Glomerular endothelial cell (primary cell): Measurements from ENCODE around the gene VIP. TPM values are rescaled to one million over a fixed set of nuclear protein-coding genes. Genes with fewer than 3 reads are reported as not detected.
"Not testable (repeated sequence)": the region's sequence is repeated elsewhere in the genome, so short reads cannot be mapped to it uniquely, and the experiment has no call there.

Experiments used
- DNase-seq: peaks from one replicate; pipeline ENCODE4 v3.0.0-alpha.2; 2011; ENCODE audit warnings: low read depth, low spot score; ENCODE audit errors: extremely low read depth
- total RNA-seq: library from RNA; depleted of rRNA; stranded (reverse); fragments of >200 nt; gene quantifications from 2 replicates; pipeline ENCODE4 v1.2.3, GENCODE V29; 2015

The VIP gene
- total RNA-seq, result 2.0 and 2.7 TPM in 2 replicates

DNA sequence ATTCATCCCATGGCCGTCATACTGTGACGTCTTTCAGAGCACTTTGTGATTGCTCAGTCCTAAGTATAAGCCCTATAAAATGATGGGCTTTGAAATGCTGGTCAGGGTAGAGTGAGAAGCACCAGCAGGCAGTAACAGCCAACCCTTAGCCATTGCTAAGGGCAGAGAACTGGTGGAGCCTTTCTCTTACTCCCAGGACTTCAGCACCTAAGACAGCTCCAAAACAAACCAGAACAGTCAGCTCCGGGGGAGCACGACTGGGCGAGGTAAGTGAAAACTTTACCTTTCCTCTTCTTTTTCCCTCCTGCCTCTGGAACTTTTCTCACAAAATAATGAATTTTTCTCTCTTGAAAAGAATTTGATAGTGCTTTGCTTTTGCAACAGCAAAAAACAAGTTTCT is at the start of gene VIP:
TSS of gene VIP (plus strand) at position 104 of the 400 bp plus-strand sequence. CDS start 1,381 bp downstream, outside the sequence.
- DNase-seq, result no peak

DNA sequence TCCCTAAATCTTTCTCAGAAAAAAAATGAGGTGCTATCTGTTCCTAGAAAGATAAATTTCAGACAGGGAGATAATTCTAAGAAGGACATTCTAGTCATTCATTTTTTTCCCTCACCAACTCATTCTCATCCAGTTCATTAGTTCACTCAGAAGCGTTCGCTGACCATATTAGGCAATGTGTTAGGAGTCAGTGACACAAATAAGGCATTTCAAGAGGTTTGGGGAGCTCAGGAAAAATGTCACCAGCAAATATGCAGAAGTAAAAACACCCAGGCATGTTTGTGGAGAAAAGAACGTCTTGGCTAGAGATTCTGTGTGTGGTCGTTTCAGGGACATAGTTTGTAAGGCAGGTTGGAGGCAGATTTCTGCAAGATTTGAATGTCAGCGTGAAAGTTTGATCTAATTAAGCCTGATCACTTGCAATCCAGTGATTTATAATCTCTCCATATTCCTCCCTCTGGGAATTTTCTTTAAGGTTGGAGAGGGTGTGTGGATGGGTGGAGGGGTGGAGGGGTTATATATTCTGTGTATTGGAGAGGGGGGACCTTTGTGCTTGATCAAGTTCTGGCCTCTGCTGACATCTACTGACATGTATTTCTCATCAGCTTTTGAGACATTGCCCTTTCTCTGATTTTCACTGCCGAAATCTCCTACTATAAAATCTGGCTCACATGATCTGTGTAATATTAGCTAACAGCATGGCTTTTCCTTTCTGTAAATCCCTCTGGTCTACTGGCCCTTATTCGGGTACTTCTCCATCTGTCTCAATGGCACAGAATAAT is 49.3 kb upstream of the VIP start:
- no peak for DNase-seq

DNA sequence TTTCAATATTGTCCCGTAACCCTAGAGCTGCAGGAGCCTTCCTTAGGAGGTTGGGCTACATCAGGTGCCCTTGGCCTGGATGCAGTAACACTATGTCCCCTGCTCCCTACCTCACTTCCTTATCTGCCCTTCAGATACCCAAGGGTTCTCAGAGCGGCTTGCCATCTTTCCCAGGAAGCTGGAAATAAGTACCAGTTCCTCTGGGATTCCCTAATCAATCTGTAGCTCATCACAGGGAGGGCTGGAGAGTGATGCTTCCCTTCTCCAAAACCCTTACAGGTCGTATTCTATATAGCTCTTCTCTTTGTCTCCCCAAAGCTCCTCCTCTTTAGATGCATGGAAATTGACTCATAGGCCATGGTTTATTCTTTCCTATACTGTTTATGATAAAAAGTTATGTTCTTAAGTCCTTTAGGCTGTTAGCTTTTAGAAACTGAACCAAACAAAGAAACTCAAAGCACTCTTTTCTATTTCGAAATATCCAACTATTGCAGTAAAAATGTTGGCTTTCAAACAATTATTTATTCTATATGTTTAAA is 48.7 kb upstream of the VIP start:
- no peak for DNase-seq

DNA sequence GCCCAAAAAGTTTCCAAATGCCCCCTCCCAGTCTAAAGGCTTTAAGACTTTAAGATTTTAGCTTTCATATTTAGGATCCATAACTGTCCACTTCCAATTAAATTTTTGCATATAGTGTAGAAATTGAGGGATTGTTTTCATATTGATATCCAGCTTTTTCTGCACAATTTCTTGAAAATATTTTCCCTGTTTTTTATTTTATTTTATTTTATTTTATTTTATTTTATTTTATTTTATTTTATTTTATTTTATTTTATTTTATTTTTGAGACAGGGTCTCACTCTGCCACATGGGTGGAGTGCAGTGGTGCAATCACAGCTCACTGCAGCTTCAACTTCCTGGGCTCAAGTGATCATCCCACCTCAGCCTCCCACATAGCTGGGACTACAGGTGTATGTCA is 46.8 kb upstream of the VIP start:
- not testable (repeated sequence) for DNase-seq

DNA sequence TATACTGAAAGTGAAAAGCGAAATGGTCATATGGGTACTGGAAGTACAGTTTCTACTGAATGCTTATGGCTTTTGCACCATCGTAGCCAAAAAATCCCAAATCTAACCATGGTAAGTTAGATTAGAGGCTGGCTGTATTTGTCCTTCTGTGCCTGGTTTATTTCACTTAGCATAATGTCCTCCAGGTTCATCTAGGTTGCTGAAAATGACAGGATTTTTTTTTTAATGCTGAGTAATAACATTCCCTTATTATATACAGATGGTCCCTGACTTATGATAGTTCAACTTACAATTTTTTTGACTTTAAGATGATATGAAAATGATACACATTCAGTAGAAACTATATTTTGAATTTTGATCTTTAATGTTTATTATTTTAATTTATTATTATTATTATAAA is 45.3 kb upstream of the VIP start:
- no peak for DNase-seq

DNA sequence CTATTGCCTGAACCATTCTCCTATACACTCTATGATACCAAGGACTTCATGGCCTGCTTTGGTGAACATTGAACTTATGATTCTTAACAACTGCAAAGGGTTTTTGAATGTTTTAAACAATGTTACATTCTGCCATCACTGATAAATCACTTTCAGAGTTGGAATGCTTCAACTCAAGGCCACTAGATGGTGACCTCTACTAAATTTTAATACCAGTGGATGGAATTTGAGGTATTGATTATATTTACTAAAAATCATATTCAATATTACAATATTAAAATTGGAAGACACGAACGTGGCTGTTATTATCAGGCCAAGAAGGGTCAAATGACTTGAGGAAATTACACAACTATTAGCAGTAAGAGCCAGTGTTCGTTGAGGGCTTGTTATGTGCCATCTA is 34.3 kb upstream of the VIP start:
- no peak for DNase-seq

DNA sequence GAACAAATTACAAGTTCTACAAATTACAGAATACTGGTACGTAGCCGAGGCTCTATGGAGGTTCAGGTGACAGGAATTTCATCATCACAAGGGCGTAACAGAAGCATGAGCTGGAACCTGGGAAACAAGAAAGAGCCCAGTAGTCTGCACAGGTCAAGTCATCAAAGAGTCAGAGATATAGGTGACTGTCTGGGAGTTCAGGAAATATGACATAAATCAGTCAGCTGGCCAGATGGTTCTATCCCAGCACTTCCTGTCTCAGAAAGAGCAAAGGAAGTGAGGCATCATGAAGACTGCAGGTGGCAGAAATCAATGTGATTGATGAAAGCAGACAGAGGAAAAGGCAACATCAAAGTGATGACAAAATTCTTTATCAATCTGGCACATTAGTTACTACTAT is 29.6 kb upstream of the VIP start:
- DNase-seq, result no peak

DNA sequence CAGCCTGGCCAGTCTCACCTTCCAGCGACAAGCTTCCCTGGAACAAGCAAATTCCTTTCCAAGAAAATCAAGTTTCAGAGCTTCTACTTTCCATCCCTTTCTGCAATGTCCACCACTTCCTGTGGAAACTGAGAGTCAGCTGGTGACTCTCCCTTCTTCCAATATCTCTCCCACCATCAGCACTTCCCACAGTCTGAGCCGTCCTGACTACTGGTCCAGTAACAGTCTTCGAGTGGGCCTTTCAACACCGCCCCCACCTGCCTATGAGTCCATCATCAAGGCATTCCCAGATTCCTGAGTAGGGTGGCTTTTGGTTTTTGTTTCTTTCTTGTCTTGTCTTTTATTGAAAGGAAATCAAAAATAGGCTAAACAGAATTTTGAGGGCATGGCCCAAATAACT is 28.6 kb upstream of the VIP start:
- DNase-seq, result no peak

DNA sequence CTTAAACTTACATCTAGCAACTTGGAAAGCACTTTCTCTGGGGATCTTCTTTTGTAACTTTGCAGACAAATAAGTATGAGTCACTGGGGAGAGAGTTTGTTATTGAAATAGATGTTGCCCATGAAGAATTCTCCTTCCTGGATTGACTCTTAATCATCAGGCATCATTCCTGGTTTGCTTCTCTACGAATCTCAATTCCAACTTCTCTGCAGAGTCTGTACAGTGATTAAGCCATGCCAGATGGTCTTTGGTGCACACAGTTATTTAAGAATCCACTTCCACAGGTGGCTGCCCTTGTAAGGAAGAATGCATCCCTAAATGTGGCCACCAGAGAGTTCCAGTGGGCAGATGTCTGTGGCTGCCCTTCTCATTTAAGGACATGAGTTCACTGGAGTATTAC is 27.2 kb upstream of the VIP start:
- no peak for DNase-seq

DNA sequence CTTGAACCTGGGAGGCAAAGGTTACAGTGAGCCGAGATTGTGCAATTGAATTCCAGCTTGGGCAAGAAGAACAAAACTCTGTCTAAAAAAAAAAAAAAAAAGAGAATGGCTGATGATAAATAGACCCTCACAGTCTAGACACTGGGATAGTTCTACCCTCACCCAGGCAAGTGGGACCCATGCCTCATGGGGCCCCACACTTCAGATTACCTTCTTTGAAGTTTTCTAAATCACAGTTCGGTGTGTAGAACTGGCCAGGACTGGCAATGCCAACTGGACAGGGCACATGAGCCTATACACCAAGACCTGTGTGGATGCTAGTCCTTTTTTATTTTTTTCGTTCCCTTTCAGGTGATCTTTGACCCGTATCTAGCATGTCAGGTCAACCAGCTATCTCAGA is 24.3 kb upstream of the VIP start:
- DNase-seq, result no peak

DNA sequence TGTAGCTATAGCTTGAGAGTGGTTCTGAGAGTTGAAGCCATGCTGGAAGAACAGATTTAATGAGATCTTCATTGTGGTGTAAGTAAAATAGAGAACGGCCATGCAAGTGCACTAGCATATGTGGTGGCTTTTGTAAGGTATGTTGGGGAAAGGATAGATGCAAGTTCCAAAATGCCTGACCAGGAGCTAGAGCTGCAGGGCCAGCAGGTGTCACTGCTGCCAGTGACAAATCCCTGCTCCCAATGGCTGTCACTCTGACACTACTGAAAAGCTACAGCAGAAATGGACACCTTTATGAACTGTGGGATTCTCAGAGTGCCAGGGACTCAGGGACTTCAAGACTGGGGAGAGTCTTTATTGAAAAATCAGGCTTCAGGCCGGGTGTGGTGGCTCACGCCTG is 23.1 kb upstream of the VIP start:
- no peak for DNase-seq

DNA sequence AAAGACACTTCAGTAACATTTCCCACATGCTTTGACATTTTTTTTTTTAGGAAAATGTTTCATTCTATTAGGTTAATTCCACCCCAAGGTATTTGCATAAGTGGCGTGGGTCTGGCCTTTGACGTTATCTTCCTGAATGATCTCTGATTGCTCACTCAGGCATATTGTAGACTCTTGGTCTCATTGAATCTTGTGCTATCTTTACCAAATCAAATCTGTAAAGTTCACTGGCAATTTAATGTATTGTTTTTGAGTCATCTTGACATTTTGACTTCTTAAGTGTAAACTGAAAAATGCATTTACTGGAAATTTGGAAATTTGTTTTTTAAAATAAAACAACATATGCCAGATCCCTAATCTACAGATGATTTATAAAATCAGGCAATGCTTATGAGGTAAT is 16.0 kb upstream of the VIP start:
- no peak for DNase-seq

DNA sequence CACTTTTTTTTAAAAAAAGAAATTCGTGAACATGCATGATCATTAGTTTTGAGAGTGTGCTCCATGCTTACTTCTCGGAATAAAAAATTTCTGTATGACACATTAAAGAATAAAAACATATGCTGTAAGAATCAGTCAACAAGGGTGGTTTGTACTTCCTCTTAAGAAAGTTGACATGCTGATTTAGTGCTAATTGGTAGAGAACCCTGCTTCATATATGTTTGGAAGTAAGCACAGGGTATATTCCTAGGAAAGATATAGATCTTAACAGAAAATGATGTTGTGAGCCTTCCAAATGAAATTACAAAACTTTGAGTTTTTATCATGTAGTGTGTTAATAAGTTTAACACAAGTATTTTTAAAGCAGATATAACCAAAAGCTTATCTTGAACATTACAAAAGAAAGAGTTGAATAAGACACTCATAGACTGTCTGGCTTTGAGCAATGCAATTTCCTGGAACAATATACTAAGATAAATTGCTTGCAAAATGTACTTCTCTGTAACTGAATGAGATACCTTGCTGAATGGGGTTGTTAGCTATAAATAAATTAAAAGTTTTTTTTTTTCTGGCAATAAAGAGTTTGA is 13.8 kb upstream of the VIP start:
- no peak for DNase-seq

DNA sequence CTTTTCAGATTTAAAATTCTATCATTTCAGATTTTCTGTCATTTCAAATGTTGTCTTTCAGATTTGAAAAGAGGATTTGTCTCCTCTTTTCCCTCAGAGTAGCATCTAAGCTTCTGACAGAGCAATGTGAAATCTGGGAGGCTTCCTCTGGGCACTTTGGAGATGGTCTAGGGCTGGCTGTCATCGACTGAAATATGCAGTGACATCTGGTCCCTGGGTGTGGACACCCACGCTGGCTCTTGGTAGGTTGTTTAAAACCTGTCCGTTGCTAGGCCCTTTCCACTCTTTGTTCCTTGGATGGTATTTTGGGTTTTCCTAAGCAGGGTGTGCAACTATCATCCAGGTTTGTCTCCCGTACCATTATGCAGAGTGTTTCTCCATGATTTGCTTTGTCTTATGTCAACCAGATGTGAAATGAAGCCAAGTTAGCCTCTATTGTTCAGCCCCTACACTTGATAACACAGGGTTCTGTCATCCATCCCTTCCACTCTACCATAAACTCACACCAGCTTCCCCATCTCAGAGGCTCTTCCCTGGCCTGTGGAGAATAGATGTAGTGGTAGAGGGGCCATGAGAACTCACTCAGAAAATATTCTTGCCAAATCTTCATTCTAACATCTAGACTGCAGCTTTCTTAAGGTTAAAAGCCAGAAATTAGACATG is 5.0 kb upstream of the VIP start:
- no peak for DNase-seq

DNA sequence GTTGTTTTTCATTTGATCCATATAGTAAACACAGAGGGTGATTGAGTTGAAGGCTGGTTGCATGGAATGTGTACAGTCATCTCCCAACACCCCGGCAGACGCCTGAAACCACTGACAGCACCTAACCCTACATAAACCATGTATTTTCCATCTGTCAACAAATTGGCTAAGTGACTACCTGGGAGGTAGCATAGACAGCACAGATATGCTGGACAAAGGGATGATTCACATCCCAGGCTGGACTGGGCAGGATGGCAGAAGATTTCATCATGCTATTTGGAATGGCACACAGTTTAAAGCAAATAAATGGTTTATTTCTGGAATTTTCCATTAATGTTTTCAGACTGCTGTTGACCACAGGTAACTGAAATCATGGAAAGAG is 4.4 kb upstream of the VIP start:
- DNase-seq, result no peak

DNA sequence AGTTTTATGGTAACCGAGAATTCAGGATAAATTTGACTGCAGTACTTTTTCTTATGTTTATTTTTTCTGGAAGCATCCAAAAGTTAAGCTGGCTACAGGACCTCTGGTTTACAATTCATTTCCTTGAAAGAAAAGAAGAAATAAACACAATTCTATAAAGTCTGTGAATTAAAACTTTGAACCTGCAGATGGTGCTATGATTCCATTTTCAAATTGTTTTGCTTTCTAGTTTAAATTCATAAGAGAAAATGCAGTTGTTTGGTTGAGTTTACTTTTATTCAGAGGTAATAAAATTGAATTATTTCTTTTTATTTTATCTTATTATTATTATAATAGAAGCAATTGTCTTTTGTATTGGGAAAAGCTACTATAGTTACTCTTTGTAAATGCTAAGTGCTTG is 1.8 kb upstream of the VIP start:
- no peak for DNase-seq

DNA sequence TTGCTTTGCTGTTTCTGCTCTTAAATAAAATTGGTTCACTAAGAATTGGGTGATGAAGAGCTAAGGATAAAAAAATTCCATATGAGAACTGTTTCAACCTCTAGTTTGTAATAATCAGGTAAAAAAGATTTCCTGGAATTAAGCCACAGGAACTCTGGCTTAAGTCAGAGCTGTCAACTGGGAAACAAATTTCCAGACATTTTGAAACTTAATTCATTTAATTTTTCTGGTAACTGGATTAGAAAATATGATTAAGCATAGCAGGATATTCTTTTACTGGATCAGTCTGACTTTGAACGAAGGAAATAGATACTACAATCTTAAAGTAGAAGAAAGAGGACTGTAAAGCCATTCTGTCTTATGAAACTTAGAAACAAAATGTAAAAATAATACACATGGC is 1.3 kb upstream of the VIP start:
- DNase-seq, result no peak

DNA sequence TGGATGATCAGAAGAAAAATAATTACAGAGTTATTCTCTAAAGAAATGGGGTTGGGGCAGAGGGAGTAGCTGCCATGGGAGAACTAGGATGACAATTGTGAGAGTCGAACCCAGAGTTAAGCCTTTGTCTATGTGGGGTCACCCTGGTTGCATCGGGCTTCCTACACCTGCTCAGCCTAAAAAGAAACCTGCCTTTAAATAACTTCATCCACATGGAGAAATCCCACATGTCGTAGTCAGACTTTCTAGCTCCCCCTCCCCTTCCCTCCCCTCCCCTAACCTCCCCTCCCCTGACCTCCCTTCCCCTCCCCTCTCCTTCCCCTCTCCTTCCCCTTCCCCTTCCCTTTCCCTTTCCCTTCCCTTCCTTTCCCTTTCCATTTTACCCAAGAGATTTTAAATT is 14.7 kb downstream of the VIP start:
- DNase-seq, result no peak

DNA sequence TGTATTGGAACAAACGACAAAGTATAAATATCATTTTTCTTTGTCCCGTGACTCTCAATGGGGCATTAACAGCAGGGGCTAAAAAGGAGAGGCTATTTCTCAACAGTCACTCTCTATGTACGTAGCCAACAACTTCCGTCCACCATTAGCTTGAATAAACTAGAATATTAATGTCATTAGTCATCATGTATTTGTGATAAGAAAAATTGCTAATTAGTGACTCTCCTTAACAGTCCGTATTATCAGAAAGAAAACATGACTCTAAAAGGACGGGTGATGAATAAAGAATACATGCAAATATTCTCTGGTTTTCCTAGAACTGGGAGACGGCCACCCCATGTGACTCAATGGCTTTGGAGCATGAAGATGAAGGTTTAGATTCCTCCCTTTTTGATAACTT is 18.6 kb downstream of the VIP start:
- no peak for DNase-seq

DNA sequence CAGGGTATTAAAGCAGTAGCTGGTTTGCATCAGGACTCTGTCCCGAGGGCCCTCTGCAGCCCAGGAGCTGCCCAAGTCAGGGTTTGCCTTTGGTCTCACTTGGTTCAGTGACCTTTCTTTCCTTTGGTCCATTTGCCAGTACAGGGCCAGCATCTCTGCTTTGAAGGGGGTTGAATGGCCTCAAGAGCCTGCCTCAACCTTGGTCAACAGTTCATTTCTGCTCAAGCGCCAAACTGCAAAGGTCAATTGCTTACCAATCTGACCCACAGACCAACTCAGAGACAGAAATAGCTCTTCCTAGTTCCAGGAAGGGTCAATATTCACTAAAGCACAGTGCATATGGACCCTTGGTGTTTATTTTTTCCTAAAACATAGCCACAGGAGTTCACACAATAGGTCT is 19.4 kb downstream of the VIP start:
- DNase-seq, result no peak

DNA sequence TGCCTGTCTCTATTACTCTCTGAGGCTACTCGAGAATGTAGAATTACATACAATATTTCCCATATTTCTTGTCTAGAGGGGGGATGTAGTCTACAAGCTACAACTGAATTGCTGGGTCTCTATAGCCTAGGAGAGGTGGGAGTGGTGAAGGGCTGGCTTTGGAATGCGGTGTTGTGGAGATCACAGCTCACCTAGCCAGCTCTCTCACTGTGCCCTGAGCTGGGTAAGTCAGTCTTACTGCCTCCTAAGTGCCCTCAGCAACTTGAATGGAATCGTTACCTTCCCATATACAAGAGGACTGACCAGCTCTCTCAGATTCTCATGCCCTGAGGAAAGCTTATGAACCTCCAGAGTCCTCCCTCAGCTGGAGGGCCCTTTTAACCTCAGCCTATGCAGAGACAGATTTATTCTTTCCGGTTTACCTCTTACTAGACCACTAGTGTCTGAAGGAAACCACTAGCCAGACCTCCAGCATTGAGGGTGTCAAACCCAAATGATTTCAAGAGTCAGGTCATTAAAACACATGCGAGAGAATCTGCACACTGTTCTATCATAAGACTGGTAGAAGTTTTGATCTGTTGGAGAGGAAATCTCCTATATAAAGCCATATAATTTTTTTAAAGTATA is 20.6 kb downstream of the VIP start:
- DNase-seq, result no peak

DNA sequence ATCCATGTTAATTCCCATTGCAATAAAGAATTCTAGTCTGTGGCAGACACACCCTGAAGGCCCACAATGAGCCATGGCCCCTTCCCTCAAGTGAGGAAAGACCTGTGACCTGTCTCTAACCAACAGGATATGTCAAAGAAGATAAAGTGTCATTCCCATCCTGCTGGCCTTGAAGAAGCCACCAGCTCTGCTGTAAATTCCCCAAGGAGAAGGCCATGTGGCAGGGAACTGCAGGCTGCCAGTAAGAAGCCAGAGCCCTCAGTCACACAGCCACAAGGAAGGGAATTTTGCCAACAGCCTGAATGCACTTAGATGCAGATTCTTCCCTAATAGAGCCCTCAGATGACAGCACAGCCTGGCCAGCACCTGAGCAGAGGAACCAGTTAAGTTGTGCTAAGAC is 24.8 kb downstream of the VIP start:
- DNase-seq, result no peak
